ENCODE data around the gene WWOX. TPM values are rescaled to one million over a fixed set of nuclear protein-coding genes. Genes with fewer than 3 reads are reported as not detected.

Gene WWOX
- total RNA-seq, 5 donors from 2014 or later (not counting 1 experiment from before 2014, with no cell fraction given), result 21.2 to 26.0 (median 22.6) TPM

DNA sequence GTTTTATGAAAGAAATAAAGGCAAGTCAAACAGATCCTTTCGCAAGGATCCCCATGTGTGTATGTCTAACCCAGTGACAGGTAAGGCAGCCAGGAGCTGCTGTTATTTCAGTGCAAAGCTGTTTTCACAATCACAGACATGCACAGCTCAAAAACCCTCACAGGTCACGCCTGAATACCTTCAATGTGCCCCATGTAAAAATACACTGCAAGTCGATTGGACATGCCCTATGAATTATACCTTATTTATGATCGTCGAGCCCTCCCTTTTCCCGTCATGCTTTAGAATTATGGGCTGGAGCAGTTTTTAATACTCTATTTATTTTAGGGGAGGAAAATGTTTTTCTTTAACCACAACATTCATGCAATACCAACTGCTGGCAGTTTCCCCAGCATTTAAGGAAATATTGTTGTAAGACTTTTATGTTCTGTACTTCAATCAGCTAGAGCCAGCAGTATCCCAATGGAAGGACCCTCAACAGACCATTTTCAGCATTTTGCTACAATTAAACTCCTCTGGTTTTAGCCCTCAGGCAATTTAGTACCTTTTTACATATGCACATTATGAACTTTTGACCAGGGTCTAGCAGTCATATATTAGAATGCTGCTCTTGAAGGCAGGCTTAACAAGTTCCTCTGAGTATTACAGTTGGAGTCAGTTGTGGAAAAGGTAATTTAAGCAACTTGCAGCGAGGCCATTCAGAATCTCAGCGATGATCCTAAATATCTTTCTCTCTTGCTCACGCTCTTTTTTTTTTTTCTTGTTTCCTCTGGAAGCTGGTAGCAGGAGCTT lies 362.2 kb downstream of the WWOX start:
- no peaks in the 10 kb centered on the region for H3K4me1 ChIP-seq (ENCODE audit: control insufficient read depth in 1 of 2, extremely low read depth in 1 of 2, insufficient read depth in 2 of 2, low read length in 2 of 2)
- ChIA-PET POLR2A (interaction anchor here in 1 of 2 donors (0.6 kb wide), 1 partner anchor 1545 kb away, joined by 3 read pairs; no protein-coding TSS in a partner anchor), CTCF (no interaction called here)
- Mint-ChIP-seq H3K4me3 (no peak overlapping the region), H3K27ac (no peak overlapping the region), H3K36me3 (peaks cover 14% of the 10 kb centered on the region), H3K4me1 (no peaks in the 10 kb centered on the region), H3K27me3 (no peaks in the 10 kb centered on the region), H3K9me3 (peaks cover 0 to 7% (median 3%) of the 10 kb centered on the region in 3 donors)
- no peaks in the 10 kb centered on the region for H3K27me3 ChIP-seq (replicated peaks in 1 of 2; ENCODE audit: control insufficient read depth in 2 of 2, extremely low read depth in 1 of 2, insufficient read depth in 2 of 2, low read length in 1 of 2)
- H3K4me3 ChIP-seq (ENCODE audit: control insufficient read depth in 1 of 2, extremely low read depth in 1 of 2, low read length in 1 of 2), result no peak overlapping the region
- H3K27ac ChIP-seq (ENCODE audit: low read length), result no peak overlapping the region
- ATAC-seq (replicated peaks in 1 of 4) (no peak), DNase-seq (no peak)
- no peaks in the 10 kb centered on the region for H3K9me3 ChIP-seq
- no peaks in the 10 kb centered on the region for H3K36me3 ChIP-seq (ENCODE audit: control insufficient read depth in 2 of 2, extremely low read depth in 1 of 2, insufficient read depth in 1 of 2, low read length in 1 of 2)
- WGBS (ENCODE audit: insufficient coverage), result no CpG with 5 or more reads among the region's 9 CpGs

DNA sequence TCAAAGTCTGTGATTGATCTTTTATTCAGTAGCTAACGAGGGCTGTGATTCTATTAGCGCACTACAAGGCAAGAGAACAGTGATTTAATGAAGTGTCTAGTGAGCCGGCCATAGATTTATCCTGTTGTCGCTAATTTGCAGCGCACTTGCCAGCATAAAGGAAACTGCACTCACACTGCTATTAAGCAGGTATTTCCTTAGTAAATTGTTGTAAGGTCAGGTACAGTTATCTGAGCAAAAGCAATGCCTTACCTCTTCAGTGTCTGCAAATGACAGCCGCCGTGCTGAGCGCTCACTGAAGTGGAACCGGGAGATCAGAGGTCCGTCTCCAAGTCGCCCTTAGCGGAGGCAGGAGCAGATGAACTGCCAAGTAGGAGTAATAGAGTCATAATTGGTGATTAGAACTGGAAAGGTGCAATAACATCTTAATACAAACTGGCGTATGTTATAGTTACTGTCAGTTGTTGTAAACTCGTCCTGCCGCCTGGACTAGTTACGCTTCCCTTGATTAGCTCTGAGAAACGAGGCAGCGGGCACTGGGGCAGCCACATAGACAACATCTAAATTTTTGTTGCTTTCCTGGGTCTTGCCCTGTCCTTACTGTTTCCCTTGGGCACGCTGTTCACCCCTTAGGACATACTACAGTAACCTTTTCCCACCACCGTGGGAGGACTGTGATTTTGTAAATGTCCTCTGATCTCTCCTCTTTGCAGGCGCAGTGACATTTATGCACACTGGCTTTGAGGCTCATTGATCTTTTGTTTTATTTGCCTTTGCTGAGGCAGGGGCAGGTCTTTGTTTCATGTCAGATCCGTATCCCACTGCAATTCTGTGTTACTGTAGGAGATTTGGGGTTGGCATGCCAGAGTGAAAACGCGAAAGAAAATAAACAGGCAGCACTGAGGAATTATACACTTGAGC lies 363.1 kb downstream of the WWOX start:
- ChIA-PET POLR2A (no interaction called here), CTCF (no interaction called here)
- 91% methylated on average over 14 of the region's 24 CpGs for WGBS (ENCODE audit: insufficient coverage)
- Histone ChIP-seq H3K36me3 (ENCODE audit: control insufficient read depth in 2 of 2, extremely low read depth in 1 of 2, insufficient read depth in 1 of 2, low read length in 1 of 2) (no peaks in the 10 kb centered on the region), H3K4me1 (ENCODE audit: control insufficient read depth in 1 of 2, extremely low read depth in 1 of 2, insufficient read depth in 2 of 2, low read length in 2 of 2) (no peaks in the 10 kb centered on the region), H3K27ac (ENCODE audit: low read length) (no peak overlapping the region), H3K4me3 (ENCODE audit: control insufficient read depth in 1 of 2, extremely low read depth in 1 of 2, low read length in 1 of 2) (no peak overlapping the region), H3K9me3 (no peaks in the 10 kb centered on the region), H3K27me3 (replicated peaks in 1 of 2; ENCODE audit: control insufficient read depth in 2 of 2, extremely low read depth in 1 of 2, insufficient read depth in 2 of 2, low read length in 1 of 2) (no peaks in the 10 kb centered on the region)
- DNase-seq (no peak), ATAC-seq (replicated peaks in 1 of 4) (no peak)
- no peak overlapping the region for H3K27ac Mint-ChIP-seq
- H3K4me1 Mint-ChIP-seq, result no peaks in the 10 kb centered on the region
- no peaks in the 10 kb centered on the region for H3K27me3 Mint-ChIP-seq
- H3K4me3 Mint-ChIP-seq, result no peak overlapping the region
- H3K36me3 Mint-ChIP-seq, result peaks cover 14% of the 10 kb centered on the region
- peaks cover 0 to 7% (median 3%) of the 10 kb centered on the region in 3 donors for H3K9me3 Mint-ChIP-seq

DNA sequence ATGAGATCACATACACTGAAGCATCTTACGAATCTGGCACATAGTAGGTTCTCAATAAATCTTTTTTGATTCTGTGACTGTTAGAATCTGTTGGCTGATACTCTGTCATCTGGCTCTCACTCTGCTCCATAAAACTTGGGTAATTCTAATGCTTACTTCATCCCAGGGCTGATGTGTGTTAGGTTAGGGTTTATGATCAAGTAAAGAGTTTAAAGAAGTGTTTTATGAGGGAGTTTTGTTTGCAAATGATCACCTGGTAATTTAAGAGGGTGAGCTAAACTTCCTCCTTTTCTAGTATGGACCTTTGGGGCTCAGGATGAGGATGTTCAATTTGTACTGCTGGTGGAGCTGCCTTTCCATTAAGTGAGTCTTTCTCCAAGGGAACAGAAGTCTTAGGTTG lies 364.1 kb downstream of the WWOX start:
- Mint-ChIP-seq H3K4me1 (no peaks in the 10 kb centered on the region), H3K27ac (no peak overlapping the region), H3K9me3 (peaks cover 0 to 7% (median 3%) of the 10 kb centered on the region in 3 donors), H3K27me3 (no peaks in the 10 kb centered on the region), H3K4me3 (no peak overlapping the region), H3K36me3 (peaks cover 14% of the 10 kb centered on the region)
- no peak overlapping the region for H3K4me3 ChIP-seq (ENCODE audit: control insufficient read depth in 1 of 2, extremely low read depth in 1 of 2, low read length in 1 of 2)
- no peaks in the 10 kb centered on the region for H3K36me3 ChIP-seq (ENCODE audit: control insufficient read depth in 2 of 2, extremely low read depth in 1 of 2, insufficient read depth in 1 of 2, low read length in 1 of 2)
- no peaks in the 10 kb centered on the region for H3K4me1 ChIP-seq (ENCODE audit: control insufficient read depth in 1 of 2, extremely low read depth in 1 of 2, insufficient read depth in 2 of 2, low read length in 2 of 2)
- POLR2A ChIA-PET, result interaction anchor here in 1 of 2 donors (0.6 kb wide), 1 partner anchor 21 kb away, joined by 8 read pairs; no protein-coding TSS in a partner anchor
- ATAC-seq (replicated peaks in 1 of 4) (no peak), DNase-seq (no peak)
- H3K27me3 ChIP-seq (replicated peaks in 1 of 2; ENCODE audit: control insufficient read depth in 2 of 2, extremely low read depth in 1 of 2, insufficient read depth in 2 of 2, low read length in 1 of 2), result no peaks in the 10 kb centered on the region
- H3K9me3 ChIP-seq, result no peaks in the 10 kb centered on the region
- 100% methylated on average over 1 of the region's 1 CpG for WGBS (ENCODE audit: insufficient coverage)
- CTCF ChIA-PET, result no interaction called here
- no peak overlapping the region for H3K27ac ChIP-seq (ENCODE audit: low read length)

DNA sequence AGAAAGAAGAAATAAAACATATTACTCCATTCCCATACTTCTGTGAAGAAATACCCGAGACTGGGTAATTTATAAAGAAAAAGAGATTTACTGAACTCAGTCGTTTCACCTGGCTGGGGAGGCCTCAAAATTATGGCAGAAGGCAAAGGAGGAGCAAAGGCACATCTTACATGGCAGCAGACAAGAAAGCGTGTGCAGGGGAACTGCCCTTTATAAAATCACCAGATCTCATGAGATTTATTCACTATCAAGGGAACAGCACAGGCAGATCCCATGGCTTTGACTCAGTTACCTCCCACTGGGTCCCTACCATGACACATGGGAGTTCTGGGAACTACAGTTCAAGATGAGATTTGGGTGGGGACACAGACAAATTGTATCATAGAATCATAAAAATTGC lies 365.4 kb downstream of the WWOX start:
- POLR2A ChIA-PET, result no interaction called here
- DNase-seq (no peak), ATAC-seq (replicated peaks in 1 of 4) (no peak)
- Mint-ChIP-seq H3K27me3 (no peaks in the 10 kb centered on the region), H3K27ac (no peak overlapping the region), H3K9me3 (peaks cover 0 to 7% (median 3%) of the 10 kb centered on the region in 3 donors), H3K4me1 (no peaks in the 10 kb centered on the region), H3K36me3 (peaks cover 18% of the 10 kb centered on the region), H3K4me3 (no peak overlapping the region)
- H3K9me3 ChIP-seq, result no peaks in the 10 kb centered on the region
- H3K27me3 ChIP-seq (replicated peaks in 1 of 2; ENCODE audit: control insufficient read depth in 2 of 2, extremely low read depth in 1 of 2, insufficient read depth in 2 of 2, low read length in 1 of 2), result no peaks in the 10 kb centered on the region
- H3K27ac ChIP-seq (ENCODE audit: low read length), result no peak overlapping the region
- no peaks in the 10 kb centered on the region for H3K4me1 ChIP-seq (ENCODE audit: control insufficient read depth in 1 of 2, extremely low read depth in 1 of 2, insufficient read depth in 2 of 2, low read length in 2 of 2)
- no peak overlapping the region for H3K4me3 ChIP-seq (ENCODE audit: control insufficient read depth in 1 of 2, extremely low read depth in 1 of 2, low read length in 1 of 2)
- WGBS (ENCODE audit: insufficient coverage), result no CpG with 5 or more reads among the region's 3 CpGs
- H3K36me3 ChIP-seq (ENCODE audit: control insufficient read depth in 2 of 2, extremely low read depth in 1 of 2, insufficient read depth in 1 of 2, low read length in 1 of 2), result no peaks in the 10 kb centered on the region
- CTCF ChIA-PET, result no interaction called here

DNA sequence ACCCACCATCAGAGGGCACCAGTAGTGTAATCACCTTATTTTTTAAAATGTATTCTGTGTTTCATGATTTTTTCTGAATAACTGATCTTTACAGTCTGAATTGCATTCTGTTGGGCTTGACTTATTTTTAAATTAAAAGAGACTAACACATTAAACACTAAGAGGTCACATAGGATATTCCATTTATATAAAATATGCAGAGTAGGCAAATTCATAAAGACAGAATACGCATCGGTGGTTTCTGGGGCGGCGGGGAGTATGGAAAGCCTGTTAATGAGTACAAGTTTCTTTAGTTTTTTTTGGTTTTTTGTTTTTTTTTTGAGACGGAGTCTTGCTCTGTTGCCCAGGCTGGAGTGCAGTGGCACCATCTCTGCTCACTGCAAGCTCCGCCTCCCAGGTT lies 366.3 kb downstream of the WWOX start:
- POLR2A ChIA-PET, result no interaction called here
- Mint-ChIP-seq H3K27me3 (no peaks in the 10 kb centered on the region), H3K4me3 (no peak overlapping the region), H3K9me3 (peaks cover 0 to 7% (median 3%) of the 10 kb centered on the region in 3 donors), H3K4me1 (no peaks in the 10 kb centered on the region), H3K36me3 (peaks cover 19% of the 10 kb centered on the region), H3K27ac (no peak overlapping the region)
- Histone ChIP-seq H3K4me3 (ENCODE audit: control insufficient read depth in 1 of 2, extremely low read depth in 1 of 2, low read length in 1 of 2) (no peak overlapping the region), H3K27ac (ENCODE audit: low read length) (no peak overlapping the region), H3K27me3 (replicated peaks in 1 of 2; ENCODE audit: control insufficient read depth in 2 of 2, extremely low read depth in 1 of 2, insufficient read depth in 2 of 2, low read length in 1 of 2) (no peaks in the 10 kb centered on the region), H3K4me1 (ENCODE audit: control insufficient read depth in 1 of 2, extremely low read depth in 1 of 2, insufficient read depth in 2 of 2, low read length in 2 of 2) (no peaks in the 10 kb centered on the region), H3K9me3 (no peaks in the 10 kb centered on the region), H3K36me3 (ENCODE audit: control insufficient read depth in 2 of 2, extremely low read depth in 1 of 2, insufficient read depth in 1 of 2, low read length in 1 of 2) (no peaks in the 10 kb centered on the region)
- DNase-seq (no peak), ATAC-seq (replicated peaks in 1 of 4) (no peak)
- CTCF ChIA-PET, result no interaction called here
- 100% methylated on average over 3 of the region's 6 CpGs for WGBS (ENCODE audit: insufficient coverage)

DNA sequence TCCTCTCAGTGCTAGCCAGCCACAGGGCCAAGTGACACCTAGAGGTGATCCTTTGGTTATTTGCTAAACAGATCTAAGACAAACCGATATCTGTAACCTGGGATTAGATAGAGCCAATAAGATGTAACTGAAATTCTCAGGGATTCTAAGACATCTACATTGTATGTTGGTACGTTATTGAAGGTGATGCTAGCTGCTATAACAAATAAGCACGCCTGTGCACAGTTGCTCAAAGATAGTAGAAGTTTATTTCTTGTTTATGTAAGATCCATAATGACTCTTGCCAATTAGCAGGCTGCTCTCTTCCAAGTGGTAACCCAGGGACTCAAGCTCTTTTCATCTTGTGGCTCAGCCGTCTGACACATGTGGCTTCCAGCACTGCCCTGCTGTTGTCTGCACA lies 370.3 kb downstream of the WWOX start:
- no peak overlapping the region for H3K4me3 Mint-ChIP-seq
- no peaks in the 10 kb centered on the region for H3K9me3 Mint-ChIP-seq
- H3K36me3 Mint-ChIP-seq, result peaks cover 9% of the 10 kb centered on the region
- POLR2A ChIA-PET, result interaction anchor here in 1 of 2 donors (0.6 kb wide), 1 partner anchor 1362 kb away, joined by 6 read pairs; no protein-coding TSS in a partner anchor
- Histone ChIP-seq H3K4me3 (ENCODE audit: control insufficient read depth in 1 of 2, extremely low read depth in 1 of 2, low read length in 1 of 2) (no peak overlapping the region), H3K27me3 (replicated peaks in 1 of 2; ENCODE audit: control insufficient read depth in 2 of 2, extremely low read depth in 1 of 2, insufficient read depth in 2 of 2, low read length in 1 of 2) (no peaks in the 10 kb centered on the region), H3K27ac (ENCODE audit: low read length) (no peak overlapping the region), H3K9me3 (no peaks in the 10 kb centered on the region), H3K36me3 (ENCODE audit: control insufficient read depth in 2 of 2, extremely low read depth in 1 of 2, insufficient read depth in 1 of 2, low read length in 1 of 2) (no peaks in the 10 kb centered on the region), H3K4me1 (ENCODE audit: control insufficient read depth in 1 of 2, extremely low read depth in 1 of 2, insufficient read depth in 2 of 2, low read length in 2 of 2) (no peaks in the 10 kb centered on the region)
- DNase-seq (no peak), ATAC-seq (replicated peaks in 1 of 4) (no peak)
- 90% methylated on average over 2 of the region's 4 CpGs for WGBS (ENCODE audit: insufficient coverage)
- no peaks in the 10 kb centered on the region for H3K4me1 Mint-ChIP-seq
- H3K27ac Mint-ChIP-seq, result no peak overlapping the region
- CTCF ChIA-PET, result no interaction called here
- H3K27me3 Mint-ChIP-seq, result no peaks in the 10 kb centered on the region
